Measurements from ENCODE around the gene NID1.
"Not testable (repeated sequence)": the region's sequence is repeated elsewhere in the genome, so short reads cannot be mapped to it uniquely, and the experiment has no call there.

The NID1 gene

DNA sequence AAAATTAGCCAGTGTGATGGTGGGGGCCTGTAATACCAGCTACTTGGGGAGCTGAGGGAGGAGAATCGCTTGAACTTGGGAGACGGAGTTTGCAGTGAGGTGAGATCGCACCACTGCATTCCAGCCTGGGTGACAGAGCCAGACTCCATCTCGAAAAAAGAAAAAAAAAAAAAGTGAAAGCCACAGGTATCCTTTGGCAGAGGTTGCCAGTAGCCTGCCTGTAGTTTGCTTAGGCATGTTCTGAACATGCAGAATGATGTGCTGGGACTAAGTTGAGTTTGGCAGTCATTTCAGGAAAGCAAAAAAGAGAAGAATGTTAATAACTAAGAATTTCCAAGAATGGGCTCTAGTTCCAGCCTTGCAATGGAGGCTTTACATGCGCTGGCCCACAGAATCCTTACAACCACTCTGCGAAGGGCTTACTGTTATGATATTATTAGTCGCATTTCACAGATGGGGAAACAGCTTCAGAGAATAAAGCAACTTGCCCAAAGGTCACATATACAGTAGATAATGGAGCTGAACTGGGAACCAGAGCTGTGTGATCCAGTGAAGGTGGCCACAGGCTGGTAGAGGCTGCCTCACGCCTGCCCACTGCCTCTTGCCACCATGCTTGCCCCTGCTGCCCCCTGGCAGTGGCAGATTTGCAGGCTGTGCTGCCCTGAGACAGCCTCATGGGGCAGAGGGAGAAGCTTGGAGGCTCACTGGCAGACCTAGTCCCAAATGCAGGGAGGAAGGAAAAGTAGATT lies 131.7 kb downstream of the NID1 start:
- DNase-seq (ENCODE audit: low spot score) = peak; percentile 54

DNA sequence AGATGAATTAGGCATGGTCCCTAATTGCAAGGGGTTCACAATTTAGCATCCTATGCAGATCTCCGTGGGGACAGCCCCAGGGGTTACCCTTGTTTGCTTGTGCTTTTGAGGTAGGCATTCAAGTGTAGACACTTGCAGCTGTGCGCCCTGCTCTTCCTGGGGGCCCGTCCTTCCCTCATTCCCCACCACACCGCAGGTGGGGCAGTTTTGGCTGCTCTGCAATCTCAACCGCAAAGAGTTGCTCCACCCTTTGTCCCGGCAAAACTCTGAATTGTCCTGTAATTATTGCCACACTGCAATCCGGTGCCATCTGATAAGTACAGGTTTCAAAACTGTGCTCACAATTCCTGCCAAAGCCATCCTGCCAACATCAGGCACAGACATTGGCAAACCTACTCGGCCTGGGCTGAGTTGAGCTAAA lies 132.8 kb downstream of the NID1 start:
- no peak for DNase-seq (ENCODE audit: low spot score)

DNA sequence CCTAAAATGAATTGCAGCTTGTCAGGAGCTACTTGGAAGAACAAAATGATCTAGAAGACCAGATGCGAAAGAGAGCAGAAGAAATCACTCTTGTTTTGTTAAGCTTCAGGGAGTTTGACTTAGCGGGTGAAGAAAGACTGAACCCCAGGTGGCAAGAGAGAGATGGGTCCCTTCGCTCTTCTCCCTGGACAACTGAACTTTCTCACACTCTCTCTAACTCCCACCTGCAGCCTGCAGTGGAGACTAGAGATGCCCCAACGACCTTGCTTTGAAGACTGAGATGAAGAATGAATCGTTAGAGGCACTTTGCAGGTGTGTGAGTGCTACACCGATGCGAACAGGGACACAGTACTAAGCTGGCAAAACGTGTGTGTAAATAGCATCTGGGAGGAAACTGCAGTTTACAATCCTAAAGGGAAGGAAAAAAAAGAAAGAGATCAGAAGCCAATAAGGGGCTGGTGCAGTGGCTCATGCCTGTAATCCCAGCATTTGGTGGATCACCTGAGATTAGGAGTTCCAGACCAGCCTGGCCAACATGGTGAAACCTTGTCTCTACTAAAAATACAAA lies 133.6 kb downstream of the NID1 start:
- DNase-seq (ENCODE audit: low spot score) = no peak

DNA sequence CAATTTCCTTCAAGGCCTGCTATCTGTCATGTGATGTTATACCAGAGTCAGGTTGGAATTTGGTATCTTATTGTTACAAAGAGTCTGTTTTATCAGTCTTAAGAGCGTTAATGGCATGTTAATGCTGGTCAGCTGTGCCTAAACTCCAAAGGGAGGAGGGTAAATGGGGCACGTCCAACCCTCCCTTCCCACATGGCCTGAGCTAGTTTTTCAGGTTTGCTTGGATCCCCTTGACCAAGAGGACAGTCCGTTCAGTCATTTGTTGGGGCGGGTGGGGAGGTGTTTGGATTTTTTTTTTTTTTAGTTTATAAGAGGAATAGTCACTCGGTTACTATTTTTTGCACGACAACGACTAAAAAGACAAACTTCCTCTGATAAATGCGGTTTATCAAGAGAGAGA lies 134.3 kb downstream of the NID1 start:
- DNase-seq (ENCODE audit: low spot score) = no peak

DNA sequence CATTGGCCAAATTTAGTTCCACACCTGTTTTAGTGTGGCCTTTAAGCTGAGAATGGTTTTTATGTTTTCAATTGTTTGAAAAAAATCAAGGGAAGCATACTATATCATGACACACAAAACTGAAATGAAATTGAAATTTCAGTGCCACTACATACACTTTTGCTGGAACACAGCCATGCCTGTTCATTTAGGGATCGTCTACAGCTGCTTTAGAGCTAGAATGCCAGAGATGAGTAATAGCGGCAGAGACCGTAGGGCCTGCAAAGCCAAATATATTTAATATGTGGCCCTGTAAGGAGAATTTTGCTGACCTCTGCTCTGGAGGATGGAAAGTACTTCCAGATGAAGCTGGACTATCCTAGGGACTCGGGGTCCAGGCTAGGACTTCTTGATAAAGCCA lies 135.7 kb downstream of the NID1 start:
- DNase-seq (ENCODE audit: low spot score) = no peak

DNA sequence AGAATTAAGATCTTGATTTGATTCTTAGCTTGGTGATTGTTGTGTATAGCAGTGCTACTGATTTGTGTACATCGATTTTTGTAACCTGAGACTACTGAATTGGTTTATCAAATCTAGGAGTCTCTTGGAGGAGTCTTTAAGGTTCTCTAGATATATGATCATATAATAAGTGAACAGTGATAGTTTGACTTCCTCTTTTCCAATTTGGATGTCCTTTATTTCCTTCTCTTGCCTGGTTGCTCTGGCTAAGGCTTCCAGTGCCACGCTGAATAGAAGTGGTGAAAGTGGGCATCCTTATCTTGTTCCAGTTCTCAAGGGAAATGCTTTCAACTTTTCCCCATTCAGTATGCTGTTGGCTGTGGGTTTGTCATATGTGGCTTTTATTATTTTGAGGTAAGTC lies 136.7 kb downstream of the NID1 start:
- no peak for DNase-seq (ENCODE audit: low spot score)

DNA sequence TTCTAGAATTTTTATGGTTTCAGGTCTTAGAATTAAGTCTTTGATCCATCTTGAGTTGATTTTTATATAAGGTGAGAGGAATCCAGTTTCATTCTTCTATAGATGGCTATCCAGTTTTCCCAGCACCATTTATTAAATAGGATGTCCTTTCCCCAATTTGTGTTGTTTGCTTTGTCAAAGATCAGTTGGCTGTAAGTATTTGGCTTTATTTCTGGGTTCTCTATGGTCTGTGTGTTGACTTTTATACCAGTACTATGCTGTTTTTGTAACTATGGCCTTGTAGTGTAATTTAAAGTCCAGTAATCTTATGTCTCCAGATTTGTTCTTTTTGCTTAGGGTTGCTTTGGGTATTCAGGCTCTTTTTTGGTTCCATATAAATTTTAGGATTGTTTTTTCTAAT lies 137.3 kb downstream of the NID1 start:
- DNase-seq (ENCODE audit: low spot score) = not testable (repeated sequence)

Measured in Ammon's horn (tissue), 1 donor.